ENCODE results near the gene EBF4. TPM values are rescaled to one million over a fixed set of nuclear protein-coding genes. Genes with fewer than 3 reads are reported as not detected.

EBF4 gene
- total and polyA plus RNA-seq, 10 of the 15 experiments (the other 5 are each of a cell fraction or from before 2014, with no cell fraction given) = 0.13 TPM; not detected in 9

- TF ChIP-seq RBBP5 (conservative IDR thresholded peaks at IDR 0.05) = no peak
- peak; percentile 29; the same call in 1 of the 2 replicates for TF ChIP-seq SMC3 (IDR thresholded peaks at IDR 0.05; ENCODE audit: borderline replicate concordance, low read length)
- no peak for TF ChIP-seq PAX8 (IDR thresholded peaks at IDR 0.05)
- no peak for TF ChIP-seq MTA3 (IDR thresholded peaks at IDR 0.05; ENCODE audit: borderline replicate concordance, low read length)
- peak; percentile 49; the same call in 1 of the 2 replicates for TF ChIP-seq SPI1 (IDR thresholded peaks at IDR 0.05; ENCODE audit: borderline replicate concordance, insufficient read depth, low read depth, low read length)
- no peak for TF ChIP-seq RB1 (IDR thresholded peaks at IDR 0.05; ENCODE audit: borderline replicate concordance)
- peak; percentile 57 to 62 (median 57) for TF ChIP-seq CTCF (IDR thresholded peaks at IDR 0.05 in 2 of 3, conservative IDR thresholded peaks at IDR 0.05 in 1 of 3; ENCODE audit: control insufficient read depth in 2 of 3, extremely low read depth in 1 of 3, insufficient read depth in 1 of 3, low read depth in 3 of 3, low read length in 3 of 3)
- no peak for TF ChIP-seq ELK1 (IDR thresholded peaks at IDR 0.05; ENCODE audit: low read depth, low read length)
- TF ChIP-seq CBFB (IDR thresholded peaks at IDR 0.05; ENCODE audit: low read depth) = no peak
Measured at GRCh38 chr20:2688041-2688591, 4.5 kb upstream of the EBF4 start (continued).

- FAIRE-seq = no peak
- no peak for ATAC-seq
- Histone ChIP-seq H3K4me2 (ENCODE audit: control insufficient read depth, insufficient read depth) (no peak overlapping the region), H3K9ac (ENCODE audit: control insufficient read depth, insufficient read depth, low read length) (no peak overlapping the region), H3K79me2 (ENCODE audit: control insufficient read depth, insufficient read depth, low read length) (no peaks in the 10 kb centered on the region), H3K4me1 (ENCODE audit: control insufficient read depth, insufficient read depth, low read length) (no peaks in the 10 kb centered on the region), H3K4me3 (no peak overlapping the region), H2AFZ (ENCODE audit: control insufficient read depth, low read depth, low read length) (no peak overlapping the region), H4K20me1 (ENCODE audit: control insufficient read depth, insufficient read depth) (no peaks in the 10 kb centered on the region), H3K36me3 (ENCODE audit: control insufficient read depth in 2 of 2, insufficient read depth in 2 of 2, low read length in 1 of 2) (no peaks in the 10 kb centered on the region), H3K27ac (ENCODE audit: control insufficient read depth, insufficient read depth) (no peak overlapping the region), H3K9me3 (replicated peaks; ENCODE audit: control insufficient read depth, insufficient read depth, low read length) (no peaks in the 10 kb centered on the region), H3K27me3 (replicated peaks in 1 of 2; ENCODE audit: control insufficient read depth in 2 of 2, insufficient read depth in 2 of 2, low read length in 1 of 2) (peaks cover 8 to 25% of the 10 kb centered on the region in 2 experiments)
- intact Hi-C loops (cut with micrococcal nuclease; ENCODE audit: unreplicated experiment) (no loop called here), in situ Hi-C loops (cut with MboI) (no loop called here)
- WGBS (ENCODE audit: insufficient coverage, insufficient replicate concordance, low lambda C conversion rate, missing lambda C conversion rate) = 47% methylated on average over 3 of the region's 3 CpGs
- TF ChIP-seq SP1 (IDR thresholded peaks at IDR 0.05; ENCODE audit: low read depth, low read length) (no peak), SMAD5 (IDR thresholded peaks at IDR 0.05; ENCODE audit: low read depth) (no peak), IKZF2 (IDR thresholded peaks at IDR 0.05) (no peak), HCFC1 (IDR thresholded peaks at IDR 0.05; ENCODE audit: low read length) (no peak)
- SMC1A ChIA-PET (ENCODE audit: uncharacterized antibody, unreplicated experiment) = no interaction called here
- POLR2A ChIA-PET = no interaction called here
- RAD21 ChIA-PET (ENCODE audit: unreplicated experiment) = no interaction called here
- no TSS peak for BruUV-seq (replicated peaks)
- CTCF ChIA-PET = interaction anchor here (1.9 kb wide), 1 partner anchor 53 kb away, joined by 4 read pairs; no protein-coding TSS in a partner anchor
- no peak for DNase-seq (ENCODE audit: low read depth, low spot score)
Measured at GRCh38 chr20:2690213-2690612, 2.4 kb upstream of the EBF4 start.

All from GM12878 (cell line).